Kidney epithelial cell (primary cell): Measurements from ENCODE around the gene IGSF21. TPM values are rescaled to one million over a fixed set of nuclear protein-coding genes. Genes with fewer than 3 reads are reported as not detected.

Experiments
- DNase-seq: peaks from one replicate; pipeline ENCODE4 v3.0.0-alpha.2; 2010; ENCODE audit warnings: low read depth
- H3K27me3 ChIP-seq: 2 replicates; pipeline ENCODE4 v1.6.0; 2011; ENCODE audit warnings: low read length; ENCODE audit not compliant: control insufficient read depth, insufficient read depth
- H3K36me3 ChIP-seq: 2 replicates; pipeline ENCODE4 v1.5.1; 2011; ENCODE audit warnings: low read length; ENCODE audit not compliant: control insufficient read depth, insufficient read depth
- H3K4me3 ChIP-seq: 2 replicates; pipeline ENCODE4 v1.5.1; 2011; ENCODE audit warnings: low read depth, mild to moderate bottlenecking, control low read depth, low read length
- CTCF ChIP-seq: IDR thresholded peaks from 2 replicates; pipeline ENCODE4 v1.5.1; 2011; ENCODE audit warnings: mild to moderate bottlenecking, moderate library complexity, low read length, control low read depth, inconsistent platforms; ENCODE audit not compliant: insufficient read depth, poor library complexity, severe bottlenecking
- total RNA-seq: library from RNA; depleted of rRNA; stranded (reverse); fragments of >200 nt; gene quantifications from 2 replicates; pipeline ENCODE4 v1.2.3, GENCODE V29; 2015

The IGSF21 gene
- total RNA-seq, 1 donor from 2014 or later = not detected

GRCh38 chr1:18411321-18411720 lies 303.7 kb downstream of the IGSF21 start:
- no peaks in the 10 kb centered on the region for H3K36me3 ChIP-seq
- no peak for TF ChIP-seq CTCF
- no peak for DNase-seq
- no peak overlapping the region for H3K4me3 ChIP-seq
- H3K27me3 ChIP-seq = no peaks in the 10 kb centered on the region

- no peak for TF ChIP-seq CTCF
- H3K36me3 ChIP-seq = no peaks in the 10 kb centered on the region
- no peak for DNase-seq
Measured at GRCh38 chr1:18411820-18412641, 304.4 kb downstream of the IGSF21 start.

GRCh38 chr1:18412882-18413353 lies 305.3 kb downstream of the IGSF21 start:
- no peak for DNase-seq
- TF ChIP-seq CTCF = no peak
- Histone ChIP-seq H3K4me3 (no peak overlapping the region), H3K36me3 (no peaks in the 10 kb centered on the region), H3K27me3 (no peaks in the 10 kb centered on the region)

More at GRCh38 chr1:18411820-18412641, 304.4 kb downstream of the IGSF21 start:
- H3K27me3 ChIP-seq = no peaks in the 10 kb centered on the region
- no peak overlapping the region for H3K4me3 ChIP-seq

GRCh38 chr1:18413541-18414305 lies 306.1 kb downstream of the IGSF21 start:
- no peak for DNase-seq
- Histone ChIP-seq H3K4me3 (no peak overlapping the region), H3K27me3 (no peaks in the 10 kb centered on the region), H3K36me3 (no peaks in the 10 kb centered on the region)
- no peak for TF ChIP-seq CTCF

- Histone ChIP-seq H3K4me3 (no peak overlapping the region), H3K27me3 (no peaks in the 10 kb centered on the region), H3K36me3 (no peaks in the 10 kb centered on the region)
- no peak for TF ChIP-seq CTCF
- no peak for DNase-seq
Measured at GRCh38 chr1:18414321-18414720, 306.7 kb downstream of the IGSF21 start.
